HL-60 (cell line): Measurements from ENCODE around the gene SIVA1.

Source experiments
- CTCF ChIP-seq: IDR thresholded peaks from one replicate; pipeline ENCODE4 v1.5.1; 2011; ENCODE audit warnings: low read length, control low read depth, inconsistent platforms; ENCODE audit not compliant: insufficient read depth
- GABPA ChIP-seq: IDR thresholded peaks from 2 replicates; pipeline ENCODE4 v1.6.1; 2012; ENCODE audit warnings: low read depth
- POLR2AphosphoS5 ChIP-seq: IDR thresholded peaks from 2 replicates; pipeline ENCODE4 v1.6.1; 2012; ENCODE audit warnings: low read depth
- REST ChIP-seq: IDR thresholded peaks from 2 replicates; pipeline ENCODE4 v1.6.1; 2012; ENCODE audit warnings: low read depth; ENCODE audit not compliant: insufficient replicate concordance
- SPI1 ChIP-seq: IDR thresholded peaks from 2 replicates; pipeline ENCODE4 v1.6.1; 2012; ENCODE audit warnings: low read depth, mild to moderate bottlenecking, borderline replicate concordance

GRCh38 chr14:104771918-104772706 is 19.2 kb downstream of the SIVA1 start:
- TF ChIP-seq CTCF: no peak
- TF ChIP-seq POLR2AphosphoS5: peak; percentile 2; the same call in 1 of the 2 replicates
- TF ChIP-seq REST: no peak
- TF ChIP-seq GABPA: no peak
- TF ChIP-seq SPI1: no peak
